CD4-positive, alpha-beta T cell treated with Interferon gamma for 1 hour (primary cell): Measurements from ENCODE around the gene SCARB1.
A peak's percentile ranks its signal among the peaks of the same experiment; 100 is the strongest.

Source experiments
- DNase-seq: peaks from one replicate; pipeline ENCODE4 v3.0.0-alpha.2; 2020

Gene SCARB1

GRCh38 chr12:124817076-124818000, 46.3 kb downstream of the SCARB1 start:
- no peak for DNase-seq

GRCh38 chr12:124816295-124816854, 47.3 kb downstream of the SCARB1 start:
- DNase-seq = no peak

DNA sequence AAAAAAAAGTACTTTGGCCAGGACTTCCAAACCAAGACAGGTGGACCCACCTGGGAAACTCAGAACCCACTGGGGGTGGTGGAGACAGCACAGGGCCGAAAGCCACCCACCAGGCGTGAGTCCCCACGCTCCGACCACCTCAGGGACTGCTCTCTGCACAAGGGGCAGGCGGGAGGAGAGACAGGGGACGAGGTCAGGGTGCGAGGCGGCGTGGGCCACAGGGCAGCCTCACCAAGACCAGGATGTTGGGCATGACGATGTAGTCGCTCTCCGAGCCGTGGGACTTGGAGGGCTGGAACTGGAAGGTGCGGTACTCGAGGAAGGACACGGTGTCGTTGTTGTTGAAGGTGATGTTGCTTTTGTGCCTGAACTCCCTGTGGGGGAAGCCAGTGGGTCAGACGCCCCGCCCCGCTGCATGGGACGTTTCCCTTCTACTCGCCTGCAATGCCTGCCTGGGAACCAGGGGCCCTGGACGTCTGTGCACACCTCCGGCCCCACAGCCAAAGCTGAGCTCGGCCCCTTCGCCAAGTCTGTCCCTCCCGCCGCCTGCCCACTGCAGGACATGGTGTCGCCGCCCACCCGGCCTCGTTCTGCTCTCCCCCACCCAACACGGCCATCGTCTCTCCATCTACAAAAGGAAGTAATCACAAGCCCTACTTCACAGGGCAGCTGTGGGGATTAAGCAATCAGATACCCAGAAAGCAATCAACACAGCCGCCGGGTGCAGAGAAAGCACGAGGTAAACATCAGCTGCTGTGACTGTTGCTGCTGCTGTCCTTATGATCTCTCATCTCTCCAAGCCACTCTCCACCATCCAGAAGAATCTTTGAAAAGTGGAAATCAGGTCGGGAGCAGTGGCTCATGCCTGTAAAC, 48.7 kb downstream of the SCARB1 start:
- peak; percentile 51 for DNase-seq

DNA sequence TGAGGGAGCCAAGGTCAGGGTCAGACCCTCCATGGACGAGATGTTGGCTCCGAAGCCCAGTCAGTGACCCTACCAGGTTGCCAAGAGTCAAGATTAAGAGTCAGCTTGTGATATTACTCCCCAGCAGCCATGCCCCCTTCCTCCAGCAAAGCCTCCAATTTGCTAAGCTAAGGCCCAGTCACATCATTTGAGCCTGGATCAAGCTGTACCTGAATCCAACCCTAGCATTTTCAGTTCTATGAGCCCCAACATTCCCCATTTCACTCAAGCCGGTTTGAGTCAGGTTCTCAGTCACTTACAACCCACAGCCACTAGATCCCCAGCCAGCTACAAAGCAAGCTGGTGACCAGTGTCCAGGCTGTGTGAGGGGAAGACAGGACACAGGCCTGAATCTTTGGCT, 49.9 kb downstream of the SCARB1 start:
- no peak for DNase-seq

DNA sequence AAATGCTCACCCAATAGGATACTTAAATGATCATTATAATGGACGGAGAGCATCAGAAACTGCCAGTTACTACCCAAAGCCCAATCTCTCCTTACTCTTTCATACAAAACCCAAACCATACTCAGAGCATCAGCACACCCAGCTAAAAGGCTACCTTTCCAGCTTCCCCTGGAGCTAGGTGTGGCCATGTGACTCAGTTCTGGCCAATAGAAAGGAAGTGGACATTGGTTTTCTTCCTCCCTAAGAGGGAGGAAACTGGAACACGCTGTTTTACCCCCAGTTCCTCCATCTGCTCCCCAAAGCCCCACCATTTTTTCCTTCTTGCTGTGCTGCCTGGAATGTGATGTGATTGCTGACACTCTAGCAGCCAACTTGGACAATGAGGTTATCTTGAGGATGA, 50.7 kb downstream of the SCARB1 start:
- DNase-seq = no peak

GRCh38 chr12:124812356-124812755, 51.3 kb downstream of the SCARB1 start:
- DNase-seq = no peak

DNA sequence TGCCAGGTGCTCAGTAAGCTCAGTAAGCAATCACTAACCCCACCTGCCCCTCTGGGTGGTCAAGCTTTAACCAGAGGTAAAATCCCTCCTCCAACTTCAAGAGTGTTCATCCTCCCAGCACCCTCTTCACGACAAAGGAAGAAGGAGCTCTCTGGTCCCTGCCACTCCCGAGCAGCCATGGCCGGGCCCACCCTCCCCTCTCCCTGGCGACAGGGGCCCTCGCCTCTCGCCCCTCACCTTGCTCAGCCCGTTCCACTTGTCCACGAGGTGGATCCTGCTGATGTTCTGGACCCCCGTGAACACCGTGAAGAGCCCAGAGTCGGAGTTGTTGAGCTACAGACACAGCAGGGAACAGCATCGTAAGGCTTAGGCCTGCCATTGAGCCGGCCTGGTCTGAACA, 52.0 kb downstream of the SCARB1 start:
- DNase-seq = no peak

GRCh38 chr12:124809878-124810277, 53.8 kb downstream of the SCARB1 start:
- no peak for DNase-seq

GRCh38 chr12:124809391-124809790, 54.3 kb downstream of the SCARB1 start:
- DNase-seq = no peak

GRCh38 chr12:124808272-124808671, 55.4 kb downstream of the SCARB1 start:
- DNase-seq = no peak

DNA sequence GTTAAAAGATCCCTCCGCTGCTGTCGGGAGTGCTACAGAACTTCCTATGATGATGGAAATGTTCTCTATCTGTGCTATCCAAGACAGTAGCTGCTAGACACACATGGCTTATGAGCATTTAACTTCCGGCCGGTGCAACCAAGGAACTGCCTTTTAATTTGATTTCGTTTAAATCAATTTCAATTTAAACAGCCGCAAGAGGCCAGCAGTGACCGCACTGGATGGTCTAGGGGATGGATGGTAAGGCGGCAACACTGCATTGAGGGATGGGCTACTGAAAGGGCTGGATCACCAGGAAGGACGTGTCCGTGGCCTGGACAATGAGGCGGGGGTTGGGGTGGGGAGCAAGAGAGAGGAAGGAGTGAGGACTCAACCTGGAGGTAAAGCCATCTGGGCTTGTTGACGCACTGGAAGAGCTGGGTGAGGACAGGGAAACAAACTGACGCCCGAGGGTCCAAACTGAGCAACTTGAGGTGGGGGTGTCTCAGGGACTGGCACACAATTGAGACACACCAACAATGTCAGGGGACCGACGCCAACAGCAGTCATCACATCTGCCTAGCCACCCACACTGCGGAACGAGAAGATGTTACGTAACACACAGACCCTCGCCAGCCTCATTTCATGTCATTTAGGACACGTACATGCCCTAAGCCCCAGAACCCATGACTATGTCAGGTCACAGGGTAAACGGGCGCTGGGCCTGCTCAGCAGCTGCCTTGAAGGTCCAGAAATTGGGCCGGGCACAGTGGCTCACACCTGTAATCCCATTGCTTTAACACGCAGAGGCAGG, 57.6 kb downstream of the SCARB1 start:
- no peak for DNase-seq

DNA sequence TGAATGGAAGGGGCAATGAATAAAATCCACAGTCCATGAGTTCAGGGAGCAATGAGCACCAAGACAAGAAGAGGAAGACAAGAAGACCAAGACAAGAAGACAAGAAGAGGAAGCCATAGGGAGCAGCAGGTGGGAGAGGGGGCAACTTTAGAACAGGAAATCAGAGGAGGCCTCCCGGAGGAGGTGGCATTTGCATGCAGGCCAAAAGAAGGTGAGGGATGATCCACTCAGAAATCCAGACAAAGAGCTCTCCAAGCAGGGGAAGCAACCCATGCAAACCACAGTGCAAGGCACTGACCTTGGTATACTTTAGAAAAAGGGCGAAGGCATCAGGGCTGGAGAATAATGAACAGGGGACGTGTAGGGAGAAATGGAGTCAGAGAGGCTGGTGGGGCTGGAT, 58.6 kb downstream of the SCARB1 start:
- DNase-seq = no peak

DNA sequence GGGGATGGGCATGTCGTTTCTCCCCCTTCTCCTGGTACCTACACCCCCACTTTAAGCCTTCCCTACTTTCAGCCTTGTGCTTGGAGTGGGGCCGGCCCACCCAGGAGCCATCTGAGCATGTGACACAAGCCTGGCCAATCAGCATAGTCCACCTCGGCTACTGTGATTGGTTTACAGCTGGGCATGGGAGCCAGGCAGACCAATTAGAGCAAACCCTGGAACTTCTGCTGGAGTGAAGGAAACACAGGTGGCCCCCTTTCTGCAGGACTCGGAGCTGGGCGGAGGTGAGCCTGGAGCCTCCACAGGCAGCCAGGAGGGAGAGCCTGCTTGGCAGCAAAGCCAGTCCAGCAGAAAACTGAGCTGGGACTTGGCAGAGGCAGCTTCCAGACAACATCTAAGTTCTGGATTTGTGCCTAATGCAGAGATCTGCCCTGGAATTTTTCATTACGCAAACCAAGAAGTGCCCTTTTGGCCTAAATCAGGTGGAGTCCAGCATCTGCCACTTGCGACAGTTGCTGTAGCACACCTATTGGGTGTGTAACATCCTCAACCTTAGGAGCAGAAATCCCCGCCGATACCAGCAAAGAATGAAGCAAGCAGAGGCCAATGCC, 59.5 kb downstream of the SCARB1 start:
- no peak for DNase-seq

DNA sequence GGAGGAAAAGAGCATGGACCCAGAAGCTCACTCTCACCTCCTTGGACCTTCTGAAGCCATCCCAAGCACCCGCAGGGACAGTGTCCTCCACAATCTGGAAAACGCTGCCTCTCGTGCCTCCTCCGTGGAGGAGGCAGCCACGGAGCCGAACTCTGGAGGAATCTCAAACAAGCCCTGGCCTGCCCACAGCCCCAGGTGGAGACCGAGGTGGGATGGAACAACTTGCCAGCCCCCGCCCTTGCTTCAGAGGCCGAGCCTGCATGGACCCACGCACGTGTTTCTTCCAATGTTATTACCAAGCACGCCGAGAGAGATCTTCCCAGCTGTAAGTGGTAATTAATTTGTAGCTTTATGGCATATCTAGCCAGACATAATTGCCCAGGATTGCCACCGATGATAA, 61.3 kb downstream of the SCARB1 start:
- no peak for DNase-seq

DNA sequence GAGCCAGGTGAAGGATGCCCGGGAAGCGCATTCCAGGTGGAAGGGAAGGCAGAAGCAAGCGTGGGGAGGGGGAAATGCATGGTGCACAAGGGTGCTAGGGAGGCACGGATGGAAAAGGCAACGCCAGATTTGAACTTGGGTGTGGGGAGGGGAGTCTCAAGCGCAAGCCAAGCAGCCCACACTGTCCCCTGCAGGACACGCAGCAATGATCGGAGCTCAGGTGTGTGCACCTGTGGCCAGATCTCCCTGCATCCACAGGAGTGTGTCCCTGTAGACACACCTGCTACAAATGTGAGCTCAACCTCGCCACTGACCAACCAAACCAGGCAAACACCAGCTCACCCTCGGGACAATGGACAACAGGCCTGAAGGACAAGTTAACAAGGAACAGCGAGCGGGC, 63.2 kb downstream of the SCARB1 start:
- DNase-seq = no peak

GRCh38 chr12:124797321-124797720, 66.3 kb downstream of the SCARB1 start:
- DNase-seq = no peak

DNA sequence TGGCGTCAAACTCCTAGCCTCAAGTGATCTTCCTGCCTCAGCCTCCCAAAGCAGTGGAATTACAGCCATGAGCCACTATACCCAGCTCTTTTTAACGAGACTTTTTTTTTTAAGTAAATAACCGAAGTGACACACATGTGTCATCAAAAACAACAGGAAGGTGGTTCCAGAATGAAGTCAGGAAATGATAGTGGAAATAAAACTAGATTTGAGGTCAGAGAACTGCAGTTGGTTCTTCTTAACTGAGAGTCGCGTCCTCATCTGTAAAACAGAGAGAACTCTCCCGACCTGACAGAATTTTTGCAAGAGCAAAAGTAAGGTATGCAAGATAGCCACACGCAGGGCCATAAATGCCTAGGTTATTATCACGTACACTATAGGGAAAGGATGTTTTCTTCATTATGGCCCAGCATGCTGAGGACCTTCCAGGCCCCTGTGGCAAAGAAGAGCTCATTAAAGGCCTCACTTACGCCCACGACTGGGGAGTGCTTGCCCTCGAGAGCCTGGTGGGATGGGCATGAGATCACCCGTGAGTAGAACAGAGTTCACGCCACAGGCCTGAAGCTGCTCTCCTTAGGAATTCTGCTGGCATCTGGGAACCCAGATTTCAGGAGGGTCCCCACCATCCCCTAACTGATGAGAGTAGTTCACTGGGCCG, 67.2 kb downstream of the SCARB1 start:
- no peak for DNase-seq

DNA sequence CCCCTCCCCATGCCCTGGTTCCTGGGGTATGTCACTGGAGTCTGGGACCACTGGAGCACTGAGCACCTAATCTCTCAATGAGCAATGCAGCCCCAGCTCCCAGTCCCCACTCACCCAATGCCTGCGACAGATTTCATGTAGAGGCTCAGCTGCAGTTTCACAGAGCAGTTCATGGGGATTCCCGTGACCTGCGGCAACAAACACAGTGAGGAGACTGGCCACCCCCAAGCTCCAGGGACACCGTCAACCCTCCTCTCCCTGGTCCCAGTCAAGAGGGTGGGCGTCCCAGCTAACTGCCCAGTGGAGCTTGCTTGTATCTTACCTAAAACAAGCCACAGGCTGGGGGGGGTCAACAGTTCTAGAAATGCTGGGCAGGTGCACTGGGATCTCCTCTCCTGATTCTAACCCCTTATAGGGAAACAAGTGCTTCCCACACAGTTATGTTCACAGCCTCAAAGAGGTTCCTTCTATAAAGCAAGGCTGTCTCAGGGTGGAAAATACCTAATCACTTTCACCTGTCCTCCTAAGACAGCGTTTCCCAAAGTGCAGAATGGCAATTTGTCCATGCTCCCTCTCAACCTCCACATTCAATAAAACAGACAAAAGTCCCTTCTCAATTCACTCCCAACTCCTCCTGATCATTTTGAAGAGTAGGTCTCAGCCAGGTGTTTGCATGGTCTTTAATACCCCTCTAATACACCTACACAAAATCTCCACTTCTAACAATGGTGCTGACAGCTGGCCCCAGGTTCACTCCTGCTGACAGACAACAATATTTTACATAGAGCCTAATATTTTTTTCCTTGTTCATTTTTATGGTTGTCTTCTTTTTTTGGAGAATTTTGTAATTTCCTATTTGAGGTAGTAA, 68.3 kb downstream of the SCARB1 start:
- no peak for DNase-seq

- DNase-seq = no peak
These were observed 70.7 kb downstream of the SCARB1 start for GRCh38 chr12:124792961-124793441.

DNA sequence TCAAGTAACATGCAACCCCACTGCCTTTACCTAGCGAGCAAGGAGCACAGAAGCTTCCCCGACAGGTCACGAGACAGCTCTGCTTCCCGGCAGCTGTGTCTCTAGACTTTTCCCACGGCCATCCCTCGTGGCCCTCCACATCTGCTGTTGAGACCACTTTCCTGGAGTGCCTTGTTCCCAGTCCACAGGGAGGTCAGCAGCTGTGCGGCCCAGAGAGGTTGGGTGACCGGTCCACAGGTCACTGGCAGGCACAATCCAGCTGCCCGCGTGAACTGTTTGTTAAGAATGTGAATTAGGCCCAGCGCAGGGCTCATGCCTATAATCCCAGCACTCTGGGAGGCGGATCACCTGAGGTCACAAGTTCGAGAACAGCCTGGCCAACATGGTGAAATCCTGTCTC, 71.5 kb downstream of the SCARB1 start:
- no peak for DNase-seq
